ENCODE measurements around the gene CIZ1. TPM values are rescaled to one million over a fixed set of nuclear protein-coding genes. Genes with fewer than 3 reads are reported as not detected.

The CIZ1 gene
- total and polyA plus RNA-seq, 10 of the 15 experiments (the other 5 are each of a cell fraction or from before 2014, with no cell fraction given) = 1.8 to 91.6 (median 35.4) TPM

- TF ChIP-seq MEF2B (IDR thresholded peaks at IDR 0.05; ENCODE audit: partially characterized antibody, poor library complexity, severe bottlenecking) (no peak), ATF2 (IDR thresholded peaks at IDR 0.05; ENCODE audit: low read length) (no peak), MXI1 (IDR thresholded peaks at IDR 0.05; ENCODE audit: low read depth, low read length) (no peak), MTA3 (IDR thresholded peaks at IDR 0.05; ENCODE audit: borderline replicate concordance, low read length) (no peak), REST (IDR thresholded peaks at IDR 0.05; ENCODE audit: low read depth, low read length) (no peak), CEBPB (IDR thresholded peaks at IDR 0.05; ENCODE audit: borderline replicate concordance in 1 of 2, low read depth in 2 of 2, low read length in 2 of 2) (no peak), SRF (IDR thresholded peaks at IDR 0.05; ENCODE audit: low read depth in 2 of 2, low read length in 2 of 2) (no peak), IRF3 (IDR thresholded peaks at IDR 0.05) (no peak), TCF7 (IDR thresholded peaks at IDR 0.05; ENCODE audit: borderline replicate concordance) (no peak), ZNF217 (IDR thresholded peaks at IDR 0.05) (no peak), CBFB (IDR thresholded peaks at IDR 0.05; ENCODE audit: low read depth) (no peak), LARP7 (IDR thresholded peaks at IDR 0.05) (no peak), SMAD1 (IDR thresholded peaks at IDR 0.05; ENCODE audit: low read depth, partially characterized antibody) (no peak), E2F4 (IDR thresholded peaks at IDR 0.05; ENCODE audit: low read depth, low read length) (no peak)
- CTCF ChIA-PET = interaction anchor here (0.9 kb wide), 1 partner anchor 39 kb away, joined by 3 read pairs; no protein-coding TSS in a partner anchor
- no peak for ATAC-seq
- no peak overlapping the region for H3K9ac ChIP-seq (ENCODE audit: control insufficient read depth, insufficient read depth, low read length)
- RAD21 ChIA-PET (ENCODE audit: unreplicated experiment) = no interaction called here
- no peak overlapping the region for H3K4me3 ChIP-seq
- no peaks in the 10 kb centered on the region for H3K27me3 ChIP-seq (replicated peaks in 1 of 2; ENCODE audit: control insufficient read depth in 2 of 2, insufficient read depth in 2 of 2, low read length in 1 of 2)
- H3K4me2 ChIP-seq (ENCODE audit: control insufficient read depth, insufficient read depth) = no peak overlapping the region
- peaks cover 6% of the 10 kb centered on the region for H3K4me1 ChIP-seq (ENCODE audit: control insufficient read depth, insufficient read depth, low read length)
- SMC1A ChIA-PET (ENCODE audit: uncharacterized antibody, unreplicated experiment) = no interaction called here
- intact Hi-C loops (cut with micrococcal nuclease; ENCODE audit: unreplicated experiment) = no loop called here
- no peak overlapping the region for H3K27ac ChIP-seq (ENCODE audit: control insufficient read depth, insufficient read depth)
- H4K20me1 ChIP-seq (ENCODE audit: control insufficient read depth, insufficient read depth) = no peaks in the 10 kb centered on the region
- no peaks in the 10 kb centered on the region for H3K9me3 ChIP-seq (replicated peaks; ENCODE audit: control insufficient read depth, insufficient read depth, low read length)
- no peak for DNase-seq (ENCODE audit: low read depth, low spot score)
- no peak for FAIRE-seq
- 68% methylated on average over 7 of the region's 7 CpGs for WGBS (ENCODE audit: insufficient coverage, insufficient replicate concordance, low lambda C conversion rate, missing lambda C conversion rate)
- peaks cover 8% of the 10 kb centered on the region for H3K79me2 ChIP-seq (ENCODE audit: control insufficient read depth, insufficient read depth, low read length)
- BruUV-seq (replicated peaks) = no TSS peak
- in situ Hi-C loops (cut with MboI) = no loop called here
- no peak overlapping the region for H2AFZ ChIP-seq (ENCODE audit: control insufficient read depth, low read depth, low read length)
- POLR2A ChIA-PET = no interaction called here
- no peaks in the 10 kb centered on the region for H3K36me3 ChIP-seq (ENCODE audit: control insufficient read depth in 2 of 2, insufficient read depth in 2 of 2, low read length in 1 of 2)
Observed at GRCh38 chr9:128155736-128156500, 35.5 kb downstream of the CIZ1 start.
